ENCODE results near the gene FBXW11. TPM values are rescaled to one million over a fixed set of nuclear protein-coding genes. Genes with fewer than 3 reads are reported as not detected.

The FBXW11 gene
- total RNA-seq, 4 donors from 2014 or later: 61.3 to 76.6 (median 70.2) TPM

DNA sequence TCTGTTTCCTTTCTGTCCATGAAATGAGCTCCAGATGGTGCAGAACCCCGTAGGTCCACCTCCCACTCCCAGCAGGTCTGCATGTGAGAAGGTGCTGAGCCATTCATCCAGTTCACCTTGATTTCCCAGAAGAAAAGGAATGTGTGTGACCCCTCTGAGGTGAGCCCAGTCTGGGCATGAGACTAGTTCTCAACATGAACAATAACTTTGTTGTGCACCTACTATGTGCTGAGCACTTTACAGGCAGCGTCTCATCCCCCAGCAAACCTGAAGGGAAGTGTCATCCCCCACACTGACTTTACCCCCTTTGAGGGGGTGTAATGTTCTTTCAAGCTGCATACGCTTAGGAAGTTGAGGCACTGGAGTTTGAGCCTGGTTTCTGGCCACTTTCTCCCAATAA, 159.4 kb downstream of the FBXW11 start:
- Histone ChIP-seq H3K36me3 (no peaks in the 10 kb centered on the region), H3K27ac (no peak overlapping the region), H3K9me3 (no peaks in the 10 kb centered on the region), H3K4me1 (peaks cover 0 to 5% of the 10 kb centered on the region in 2 donors), H3K27me3 (no peaks in the 10 kb centered on the region), H3K4me3 (replicated peaks in 1 of 3) (no peak overlapping the region)
- TF ChIP-seq POLR2A (IDR thresholded peaks at IDR 0.05) (no peak), CTCF (IDR thresholded peaks at IDR 0.05) (no peak)
- intact Hi-C loops (cut with DNase I): no loop called here
- 95 to 100% methylated on average over 3 of the region's 3 CpGs for WGBS, 2 donors
- DNase-seq: no peak

GRCh38 chr5:171846323-171846722, 160.1 kb downstream of the FBXW11 start:
- peaks cover 0 to 5% of the 10 kb centered on the region in 2 donors for H3K4me1 ChIP-seq
- no peaks in the 10 kb centered on the region for H3K9me3 ChIP-seq
- no peak overlapping the region for H3K4me3 ChIP-seq (replicated peaks in 1 of 3)
- WGBS, 2 donors: 97% methylated on average over 6 to 9 of the region's 10 CpGs
- intact Hi-C loops (cut with DNase I): no loop called here
- DNase-seq: no peak
- H3K27ac ChIP-seq: no peak overlapping the region
- H3K36me3 ChIP-seq: no peaks in the 10 kb centered on the region
- no peaks in the 10 kb centered on the region for H3K27me3 ChIP-seq
- TF ChIP-seq CTCF (IDR thresholded peaks at IDR 0.05): no peak
- no peak for TF ChIP-seq POLR2A (IDR thresholded peaks at IDR 0.05)

GRCh38 chr5:171845857-171846256, 160.6 kb downstream of the FBXW11 start:
- Histone ChIP-seq H3K4me3 (replicated peaks in 1 of 3) (no peak overlapping the region), H3K36me3 (no peaks in the 10 kb centered on the region), H3K27me3 (no peaks in the 10 kb centered on the region), H3K9me3 (no peaks in the 10 kb centered on the region), H3K27ac (no peak overlapping the region), H3K4me1 (peaks cover 0 to 5% of the 10 kb centered on the region in 2 donors)
- no peak for TF ChIP-seq POLR2A (IDR thresholded peaks at IDR 0.05)
- TF ChIP-seq CTCF (IDR thresholded peaks at IDR 0.05): no peak
- DNase-seq: no peak
- intact Hi-C loops (cut with DNase I): no loop called here
- WGBS, 2 donors: 81 to 100% methylated on average over 3 of the region's 3 CpGs

- Histone ChIP-seq H3K9me3 (no peaks in the 10 kb centered on the region), H3K27me3 (no peaks in the 10 kb centered on the region), H3K27ac (no peak overlapping the region), H3K4me3 (replicated peaks in 1 of 3) (no peak overlapping the region), H3K4me1 (peaks cover 0 to 5% of the 10 kb centered on the region in 2 donors), H3K36me3 (no peaks in the 10 kb centered on the region)
- DNase-seq: no peak
- WGBS, 2 donors: 87 to 96% methylated on average over 11 of the region's 11 CpGs
- intact Hi-C loops (cut with DNase I): no loop called here
- TF ChIP-seq POLR2A (IDR thresholded peaks at IDR 0.05) (no peak), CTCF (IDR thresholded peaks at IDR 0.05) (no peak)
Observed at GRCh38 chr5:171845040-171845630, 161.3 kb downstream of the FBXW11 start.

- Histone ChIP-seq H3K4me1 (peaks cover 0 to 1% of the 10 kb centered on the region in 2 donors), H3K9me3 (no peaks in the 10 kb centered on the region), H3K36me3 (no peaks in the 10 kb centered on the region), H3K4me3 (replicated peaks in 1 of 3) (no peak overlapping the region), H3K27me3 (no peaks in the 10 kb centered on the region), H3K27ac (no peak overlapping the region)
- WGBS, 2 donors: 91 to 95% methylated on average over 5 of the region's 5 CpGs
- DNase-seq: no peak
- TF ChIP-seq POLR2A (IDR thresholded peaks at IDR 0.05) (no peak), CTCF (IDR thresholded peaks at IDR 0.05) (no peak)
- intact Hi-C loops (cut with DNase I): no loop called here
Observed at GRCh38 chr5:171842777-171843328, 163.6 kb downstream of the FBXW11 start.

Measured in thyroid gland (tissue), 4 donors.